Heart left ventricle (tissue), 13 donors: ENCODE measurements around the gene TNFAIP2.

Experiments used
- POLR2A ChIP-seq, 2 donors: fragments of 450-650 bp; IDR thresholded peaks; one replicate each; pipeline ENCODE4 v1.6.1; 2017; ENCODE audit warnings: antibody characterized with exemption in 2 of 2, mild to moderate bottlenecking in 2 of 2, moderate library complexity in 2 of 2
- TF ChIP-seq, protein P1 (sequence below), 12 donors: fragments of 200-600 bp; sonication (generic) in 4 of 12; IDR thresholded peaks; one replicate each; pipeline versions ENCODE4 v1.5.0 to v1.8.0; 2018 to 2022; ENCODE audit warnings: antibody characterized with exemption in 12 of 12, mild to moderate bottlenecking in 5 of 12
- donor health status: ischemic (EF 13 %, LVEDD 7.1; RV severe dilation, severe dysfunction).
- donor health status: DM: no; HTN: yes; CAD: no.
- donor health status: DM: no; HTN: no; CAD: no.
- donor health status: ischemic (EF 25% LVEDD 6.9; RV normal size, moderate dysfunction).
- donor health status: ischemic (EF 25% LVEDD 5.7; RV mildly dilated, moderate dysfunction).
- donor health status: ischemic (EF 35%, LVEDD 5.7; RV mildly dilated, moderate dysfunction).
- donor health status: nonischemic (EF 11% LVEDD 7.7; RV severe dilation, severe dysfunction).
- donor health status: DM: yes; HTN: yes; CAD: no.
- donor health status: PGD.
- donor health status: ischemic (EF 29% LVEDD 5.4; RV normal size, mild dysfunction).
- donor health status: nonischemic (EF 23%, LVEDD 6.1; RV moderate dilation, normal function).

DNA sequence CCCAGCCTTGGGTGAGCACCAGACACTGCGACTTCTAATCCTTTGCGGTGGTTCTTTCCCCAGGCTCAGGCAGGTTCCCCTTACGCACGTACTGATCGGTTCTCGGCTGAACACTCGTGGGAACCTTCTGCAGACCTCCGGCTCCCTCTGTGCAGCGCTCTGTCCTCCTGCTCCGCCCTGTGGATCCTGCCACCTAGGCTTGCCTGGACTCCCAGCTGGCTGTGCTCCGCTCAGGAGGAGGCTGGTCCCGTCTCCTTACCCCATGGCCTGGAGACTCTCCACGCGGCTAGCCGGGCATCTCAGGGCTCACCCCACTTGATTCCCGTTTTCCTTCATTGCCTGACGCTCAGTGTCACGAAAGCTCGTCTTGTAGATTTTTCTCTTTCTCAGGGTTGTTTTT, 34.7 kb downstream of the TNFAIP2 start:
- TF ChIP-seq POLR2A (IDR thresholded peaks at IDR 0.05), result no peak
- TF ChIP-seq, protein P1, sequence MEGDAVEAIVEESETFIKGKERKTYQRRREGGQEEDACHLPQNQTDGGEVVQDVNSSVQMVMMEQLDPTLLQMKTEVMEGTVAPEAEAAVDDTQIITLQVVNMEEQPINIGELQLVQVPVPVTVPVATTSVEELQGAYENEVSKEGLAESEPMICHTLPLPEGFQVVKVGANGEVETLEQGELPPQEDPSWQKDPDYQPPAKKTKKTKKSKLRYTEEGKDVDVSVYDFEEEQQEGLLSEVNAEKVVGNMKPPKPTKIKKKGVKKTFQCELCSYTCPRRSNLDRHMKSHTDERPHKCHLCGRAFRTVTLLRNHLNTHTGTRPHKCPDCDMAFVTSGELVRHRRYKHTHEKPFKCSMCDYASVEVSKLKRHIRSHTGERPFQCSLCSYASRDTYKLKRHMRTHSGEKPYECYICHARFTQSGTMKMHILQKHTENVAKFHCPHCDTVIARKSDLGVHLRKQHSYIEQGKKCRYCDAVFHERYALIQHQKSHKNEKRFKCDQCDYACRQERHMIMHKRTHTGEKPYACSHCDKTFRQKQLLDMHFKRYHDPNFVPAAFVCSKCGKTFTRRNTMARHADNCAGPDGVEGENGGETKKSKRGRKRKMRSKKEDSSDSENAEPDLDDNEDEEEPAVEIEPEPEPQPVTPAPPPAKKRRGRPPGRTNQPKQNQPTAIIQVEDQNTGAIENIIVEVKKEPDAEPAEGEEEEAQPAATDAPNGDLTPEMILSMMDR (IDR thresholded peaks at IDR 0.05), result no peak
